IMR-90 (cell line): ENCODE data around the gene RRP15.
A peak's percentile ranks its signal among the peaks of the same experiment; 100 is the strongest.

ENCODE experiments used
- CEBPB ChIP-seq: IDR thresholded peaks from 2 replicates; pipeline ENCODE4 v1.6.1; 2012; ENCODE audit warnings: low read depth, low read length, improper control_type of control experiment
- CHD1 ChIP-seq: IDR thresholded peaks from 2 replicates; pipeline ENCODE4 v1.6.1; 2012; ENCODE audit warnings: low read depth, low read length, improper control_type of control experiment
- CTCF ChIP-seq: conservative IDR thresholded peaks from 2 replicates; pipeline ENCODE4 v1.5.1; 2012; ENCODE audit warnings: mild to moderate bottlenecking, low read depth, low read length, improper control_type of control experiment
- FOS ChIP-seq: fragments of 150-350 bp; IDR thresholded peaks from 2 replicates; pipeline ENCODE4 v1.6.1; 2016; ENCODE audit warnings: low read depth, low read length
- MAFK ChIP-seq: IDR thresholded peaks from 2 replicates; pipeline ENCODE4 v1.6.1; 2012; ENCODE audit warnings: low read depth, low read length, improper control_type of control experiment
- MXI1 ChIP-seq: IDR thresholded peaks from 2 replicates; pipeline ENCODE4 v1.6.1; 2012; ENCODE audit warnings: low read depth, mild to moderate bottlenecking, low read length, moderate library complexity, borderline replicate concordance
- POLR2A ChIP-seq: IDR thresholded peaks from 2 replicates; pipeline ENCODE4 v1.6.1; 2012; ENCODE audit warnings: mild to moderate bottlenecking, low read depth, low read length
- RAD21 ChIP-seq: IDR thresholded peaks from 2 replicates; pipeline ENCODE4 v1.6.1; 2012; ENCODE audit warnings: low read length, improper control_type of control experiment
- RCOR1 ChIP-seq: IDR thresholded peaks from 2 replicates; pipeline ENCODE4 v1.6.1; 2012; ENCODE audit warnings: mild to moderate bottlenecking, low read length, improper control_type of control experiment; ENCODE audit not compliant: insufficient replicate concordance
- RFX5 ChIP-seq: IDR thresholded peaks from 2 replicates; pipeline ENCODE4 v1.8.0; 2012; ENCODE audit warnings: low read depth, mild to moderate bottlenecking, low read length, moderate library complexity
- SMC3 ChIP-seq: fragments of 150-350 bp; IDR thresholded peaks from 2 replicates; pipeline ENCODE4 v1.6.1; 2016; ENCODE audit warnings: low read depth, mild to moderate bottlenecking, antibody characterized with exemption, low read length, moderate library complexity
- USF2 ChIP-seq: fragments of 150-350 bp; IDR thresholded peaks from 2 replicates; pipeline ENCODE4 v1.6.1; 2017; ENCODE audit warnings: mild to moderate bottlenecking, antibody characterized with exemption, low read length, low read depth

GRCh38 chr1:218284917-218285635 lies at the start of gene RRP15:
- TF ChIP-seq CTCF (no peak), MAFK (no peak), MXI1 (peak; percentile 99), POLR2A (no peak), CHD1 (no peak; the same call in 1 of the 2 replicates), RAD21 (0 out of 2 replicates have a peak, but pooled peaks have one; percentile 5), CEBPB (no peak), FOS (no peak), USF2 (peak; percentile 74), SMC3 (no peak), RFX5 (no peak), RCOR1 (no peak)
